Common myeloid progenitor, CD34-positive (primary cell): ENCODE measurements around the gene DACH1.
"Not testable (repeated sequence)": the region's sequence is repeated elsewhere in the genome, so short reads cannot be mapped to it uniquely, and the experiment has no call there.

Source experiments
- CTCF ChIA-PET: fragments of 350-600 bp; sonication (Branson Sonifier 250); formaldehyde crosslinking; loops from one replicate; lab custom pipeline; 2021; ENCODE audit warnings: antibody characterized with exemption; lab: Charles Lee
- POLR2A ChIA-PET: fragments of 350-600 bp; sonication (Branson Sonifier 250); formaldehyde crosslinking; loops from one replicate; lab custom pipeline; 2021; ENCODE audit warnings: antibody characterized with exemption; lab: Charles Lee
- DNase-seq, 3 donors: peaks; one replicate each; pipeline versions ENCODE4 v3.0.0 to v3.0.0-alpha.2; 2013
- H3K27ac ChIP-seq, 2 experiments: 1 replicate in 1 of 2; 2 replicates in 1 of 2; pipeline ENCODE4 v1.7.0; 2013; ENCODE audit warnings: inconsistent platforms in 2 of 2, low read length in 2 of 2, mild to moderate bottlenecking in 2 of 2, low read depth in 1 of 2, moderate library complexity in 1 of 2; ENCODE audit not compliant: severe bottlenecking in 2 of 2, insufficient read depth in 1 of 2, poor library complexity in 1 of 2
- H3K27me3 ChIP-seq, 5 experiments: replicated peaks in 2 of 5; 1 replicate in 3 of 5; 2 replicates in 2 of 5; pipeline versions ENCODE4 v1.6.1 to v1.7.0; 2013; ENCODE audit warnings: low read length in 4 of 5, mild to moderate bottlenecking in 2 of 5, moderate library complexity in 2 of 5, inconsistent platforms in 1 of 5; ENCODE audit not compliant: insufficient read depth in 5 of 5, control insufficient read depth in 4 of 5
- H3K36me3 ChIP-seq, 4 experiments: 1 replicate in 2 of 4; 2 replicates in 2 of 4; pipeline versions ENCODE4 v1.6.1 to v1.7.0; 2013; ENCODE audit warnings: low read length in 3 of 4, control low read depth in 1 of 4, mild to moderate bottlenecking in 1 of 4; ENCODE audit not compliant: control insufficient read depth in 4 of 4, insufficient read depth in 4 of 4
- H3K4me1 ChIP-seq, 4 experiments: 1 replicate in 3 of 4; 2 replicates in 1 of 4; pipeline versions ENCODE4 v1.6.1 to v1.7.1; 2013; ENCODE audit warnings: low read length in 3 of 4, mild to moderate bottlenecking in 3 of 4, control low read depth in 1 of 4, inconsistent platforms in 1 of 4, moderate library complexity in 1 of 4; ENCODE audit not compliant: control insufficient read depth in 4 of 4, insufficient read depth in 4 of 4; ENCODE audit errors: control extremely low read depth in 1 of 4
- H3K4me3 ChIP-seq, 7 experiments: 1 replicate in 4 of 7; 2 replicates in 3 of 7; pipeline versions ENCODE4 v1.5.1 to v1.7.0; 2013; ENCODE audit warnings: mild to moderate bottlenecking in 7 of 7, low read length in 6 of 7, moderate library complexity in 6 of 7, inconsistent platforms in 2 of 7, low read depth in 2 of 7, control low read depth in 1 of 7; ENCODE audit not compliant: insufficient read depth in 4 of 7, control insufficient read depth in 1 of 7; ENCODE audit errors: extremely low read depth in 1 of 7
- H3K9me3 ChIP-seq, 5 experiments: 1 replicate in 4 of 5; 2 replicates in 1 of 5; pipeline versions ENCODE4 v1.6.1 to v1.7.1; 2013; ENCODE audit warnings: low read length in 4 of 5, mild to moderate bottlenecking in 2 of 5, inconsistent platforms in 1 of 5, low read depth in 1 of 5, moderate library complexity in 1 of 5; ENCODE audit not compliant: control insufficient read depth in 4 of 5, insufficient read depth in 2 of 5; ENCODE audit errors: control extremely low read depth in 1 of 5
- WGBS: methylation state at CpG from one replicate; pipeline ENCODE4 v1.1.5; 2013; ENCODE audit not compliant: insufficient coverage; 5-methylcytosine and 5-hydroxymethylcytosine counted together

DACH1 gene

GRCh38 chr13:71789037-71789436, 78.0 kb downstream of the DACH1 start:
- Histone ChIP-seq H3K27ac (no peak overlapping the region), H3K36me3 (peaks cover 0 to 3% (median 0%) of the 10 kb centered on the region in 4 experiments), H3K9me3 (no peaks in the 10 kb centered on the region), H3K4me1 (no peaks in the 10 kb centered on the region), H3K4me3 (no peak overlapping the region), H3K27me3 (no peaks in the 10 kb centered on the region)
- CTCF ChIA-PET, result no interaction called here
- POLR2A ChIA-PET, result interaction anchor here (0.5 kb wide), 1 partner anchor 749 kb away, joined by 3 read pairs; no protein-coding TSS in a partner anchor
- DNase-seq, result no peak

- no peak for DNase-seq
- Histone ChIP-seq H3K4me1 (no peaks in the 10 kb centered on the region), H3K36me3 (no peaks in the 10 kb centered on the region), H3K27ac (no peak overlapping the region), H3K4me3 (no peak overlapping the region), H3K9me3 (no peaks in the 10 kb centered on the region), H3K27me3 (no peaks in the 10 kb centered on the region)
- WGBS, result 97% methylated on average over 7 of the region's 9 CpGs
- POLR2A ChIA-PET, result no interaction called here
- CTCF ChIA-PET, result interaction anchor here (1.0 to 1.6 kb wide), 2 partner anchors 10 kb away, joined by 3 to 5 read pairs; no protein-coding TSS in a partner anchor
These were observed 79.6 kb downstream of the DACH1 start for GRCh38 chr13:71787414-71787813.

- H3K4me1 ChIP-seq, result no peaks in the 10 kb centered on the region
- CTCF ChIA-PET, result interaction anchor here (0.9 to 2.1 kb wide), 3 partner anchors 9 to 12 kb away, joined by 3 to 6 read pairs (median 5); no protein-coding TSS in a partner anchor
- H3K9me3 ChIP-seq, result no peaks in the 10 kb centered on the region
- POLR2A ChIA-PET, result no interaction called here
- H3K4me3 ChIP-seq, result no peak overlapping the region
- DNase-seq, result no peak
- no peak overlapping the region for H3K27ac ChIP-seq
- no peaks in the 10 kb centered on the region for H3K27me3 ChIP-seq
- H3K36me3 ChIP-seq, result no peaks in the 10 kb centered on the region
- no CpG with 5 or more reads among the region's 4 CpGs for whole genome bisulfite sequencing
These were observed 80.1 kb downstream of the DACH1 start for GRCh38 chr13:71786875-71787274.

GRCh38 chr13:71785361-71785760, 81.6 kb downstream of the DACH1 start:
- Histone ChIP-seq H3K9me3 (no peaks in the 10 kb centered on the region), H3K36me3 (no peaks in the 10 kb centered on the region), H3K4me3 (no peak overlapping the region), H3K4me1 (no peaks in the 10 kb centered on the region), H3K27ac (no peak overlapping the region), H3K27me3 (no peaks in the 10 kb centered on the region)
- no peak for DNase-seq
- CTCF ChIA-PET, result interaction anchor here (2.1 kb wide), 1 partner anchor 14 kb away, joined by 6 read pairs; no protein-coding TSS in a partner anchor
- POLR2A ChIA-PET, result no interaction called here
- no CpG with 5 or more reads among the region's 2 CpGs for WGBS

- Histone ChIP-seq H3K27me3 (no peaks in the 10 kb centered on the region), H3K9me3 (no peaks in the 10 kb centered on the region), H3K4me3 (no peak overlapping the region), H3K36me3 (no peaks in the 10 kb centered on the region), H3K27ac (no peak overlapping the region), H3K4me1 (peaks cover 0 to 12% (median 1%) of the 10 kb centered on the region in 4 experiments)
- CTCF ChIA-PET, result interaction anchor here (1.1 to 1.6 kb wide), 2 partner anchors 12 to 15 kb away, joined by 3 to 6 read pairs; no protein-coding TSS in a partner anchor
- POLR2A ChIA-PET, result no interaction called here
- DNase-seq, result no peak
- WGBS, result 100% methylated on average over 2 of the region's 5 CpGs
These were observed 86.5 kb downstream of the DACH1 start for GRCh38 chr13:71780546-71780945.

GRCh38 chr13:71778998-71779397, 88.0 kb downstream of the DACH1 start:
- H3K4me3 ChIP-seq, H3K27me3 ChIP-seq, POLR2A ChIA-PET, H3K9me3 ChIP-seq, DNase-seq, H3K27ac ChIP-seq, H3K36me3 ChIP-seq: not testable (repeated sequence)
- CTCF ChIA-PET, result interaction anchor here (0.8 to 1.1 kb wide), 2 partner anchors 11 to 26 kb away, joined by 3 to 6 read pairs; no protein-coding TSS in a partner anchor
- no CpG with 5 or more reads among the region's 11 CpGs for WGBS
- H3K4me1 ChIP-seq, result peaks cover 0 to 13% (median 1%) of the 10 kb centered on the region in 4 experiments

- Histone ChIP-seq H3K27me3 (no peaks in the 10 kb centered on the region), H3K36me3 (no peaks in the 10 kb centered on the region), H3K9me3 (no peaks in the 10 kb centered on the region), H3K4me3 (no peak overlapping the region), H3K4me1 (peaks cover 0 to 13% (median 1%) of the 10 kb centered on the region in 4 experiments), H3K27ac (no peak overlapping the region)
- ChIA-PET CTCF (interaction anchor here (2.2 kb wide), 1 partner anchor 15 kb away, joined by 8 read pairs; no protein-coding TSS in a partner anchor), POLR2A (no interaction called here)
- peak; percentile 14 to 62 (median 52) for DNase-seq
- no CpG with 5 or more reads among the region's 1 CpG for WGBS
These were observed 91.0 kb downstream of the DACH1 start for GRCh38 chr13:71775966-71776365.
